ENCODE measurements around the gene PTMS. TPM values are rescaled to one million over a fixed set of nuclear protein-coding genes. Genes with fewer than 3 reads are reported as not detected.

The PTMS gene
- total and polyA plus RNA-seq, 10 of the 15 experiments (the other 5 are each of a cell fraction or from before 2014, with no cell fraction given) = 2.1 to 127 (median 29.8) TPM

- TF ChIP-seq PML (IDR thresholded peaks at IDR 0.05; ENCODE audit: low read length) (no peak), ETV6 (conservative IDR thresholded peaks at IDR 0.05 in 1 of 2, IDR thresholded peaks at IDR 0.05 in 1 of 2; ENCODE audit: borderline replicate concordance in 1 of 2, low read depth in 1 of 2) (no peak), E4F1 (IDR thresholded peaks at IDR 0.05; ENCODE audit: borderline replicate concordance, partially characterized antibody) (no peak), ATF7 (IDR thresholded peaks at IDR 0.05; ENCODE audit: low read depth) (peak; percentile 49), RUNX3 (IDR thresholded peaks at IDR 0.05; ENCODE audit: low read length) (peak; percentile 34; the same call in 1 of the 2 replicates), IRF5 (IDR thresholded peaks at IDR 0.05; ENCODE audit: borderline replicate concordance) (no peak), HDGF (IDR thresholded peaks at IDR 0.05) (peak; percentile 99), CEBPB (IDR thresholded peaks at IDR 0.05; ENCODE audit: borderline replicate concordance in 1 of 2, low read depth in 2 of 2, low read length in 2 of 2) (no peak), PAX8 (IDR thresholded peaks at IDR 0.05) (no peak), EZH2 (IDR thresholded peaks at IDR 0.05; ENCODE audit: borderline replicate concordance, control insufficient read depth, low read depth, low read length) (no peak), FOXM1 (IDR thresholded peaks at IDR 0.05; ENCODE audit: low read depth, low read length) (no peak), TCF3 (IDR thresholded peaks at IDR 0.05; ENCODE audit: borderline replicate concordance, insufficient read depth, low read depth, low read length) (no peak), NR2F1 (conservative IDR thresholded peaks at IDR 0.05) (peak; percentile 65), MYB (IDR thresholded peaks at IDR 0.05; ENCODE audit: borderline replicate concordance, low read depth, low read length) (no peak), KDM1A (IDR thresholded peaks at IDR 0.05; ENCODE audit: borderline replicate concordance) (no peak), IRF3 (IDR thresholded peaks at IDR 0.05) (no peak), ATF3 (IDR thresholded peaks at IDR 0.05; ENCODE audit: borderline replicate concordance, extremely low read depth, low read depth, low read length) (no peak), CBX3 (IDR thresholded peaks at IDR 0.05; ENCODE audit: borderline replicate concordance, low read depth) (no peak), FOS (IDR thresholded peaks at IDR 0.05; ENCODE audit: borderline replicate concordance, extremely low read depth, insufficient read length) (no peak), SUPT20H (IDR thresholded peaks at IDR 0.05; ENCODE audit: borderline replicate concordance, control insufficient read depth, low read depth, low read length) (no peak), RBBP5 (conservative IDR thresholded peaks at IDR 0.05) (no peak), TCF7 (IDR thresholded peaks at IDR 0.05; ENCODE audit: borderline replicate concordance) (no peak), CHD2 (IDR thresholded peaks at IDR 0.05; ENCODE audit: borderline replicate concordance, low read depth, low read length) (peak; percentile 91), BHLHE40 (IDR thresholded peaks at IDR 0.05; ENCODE audit: borderline replicate concordance in 1 of 2, low read depth in 2 of 2, low read length in 1 of 2) (peak; percentile 94 to 99), NFYB (IDR thresholded peaks at IDR 0.05; ENCODE audit: insufficient read depth, low read depth, low read length) (no peak)
These were observed 12.7 kb downstream of the PTMS start (continued) for GRCh38 chr12:6778574-6779550.
